Peyer's patch (tissue), 4 donors: Measurements from ENCODE around the gene LENG1. TPM values are rescaled to one million over a fixed set of nuclear protein-coding genes. Genes with fewer than 3 reads are reported as not detected.
A peak's percentile ranks its signal among the peaks of the same experiment; 100 is the strongest.
"Not testable (repeated sequence)": the region's sequence is repeated elsewhere in the genome, so short reads cannot be mapped to it uniquely, and the experiment has no call there.

Experiments used
- DNase-seq, 3 donors: peaks; one replicate each; pipeline ENCODE4 v3.0.0-alpha.2; 2017 to 2019
- H3K27ac ChIP-seq, 4 donors: fragments of 200-600 bp; sonication (generic); one replicate each; pipeline ENCODE4 v1.5.1; 2016 to 2019
- H3K27me3 ChIP-seq, 2 donors: fragments of 200-600 bp; sonication (generic); one replicate each; pipeline ENCODE4 v1.5.1; 2019
- H3K36me3 ChIP-seq, 3 donors: fragments of 200-600 bp; sonication (generic); one replicate each; pipeline ENCODE4 v1.5.1; 2016 to 2019
- H3K4me1 ChIP-seq, 4 donors: fragments of 200-600 bp; sonication (generic); one replicate each; pipeline ENCODE4 v1.5.1; 2016 to 2019
- H3K4me3 ChIP-seq, 4 donors: fragments of 200-600 bp; sonication (generic); 1 replicate in 3 of 4; 2 replicates in 1 of 4; pipeline ENCODE4 v1.5.1; 2016 to 2019; ENCODE audit warnings: mild to moderate bottlenecking in 1 of 4
- H3K9me3 ChIP-seq, 4 donors: fragments of 200-600 bp; sonication (generic); one replicate each; pipeline ENCODE4 v1.5.1; 2016 to 2019; ENCODE audit warnings: mild to moderate bottlenecking in 1 of 4
- CTCF ChIP-seq, 6 experiments: fragments of 450-650 bp in 4 of 6; fragments of 200-600 bp in 2 of 6; sonication (generic) in 1 of 6; IDR thresholded peaks; one replicate each; pipeline ENCODE4 v1.5.1; 2017 to 2019; ENCODE audit warnings: antibody characterized with exemption in 6 of 6, mild to moderate bottlenecking in 3 of 6, moderate library complexity in 1 of 6
- POLR2A ChIP-seq, 2 donors: fragments of 450-650 bp; IDR thresholded peaks; one replicate each; pipeline ENCODE4 v1.5.1; 2017; ENCODE audit warnings: antibody characterized with exemption in 2 of 2, mild to moderate bottlenecking in 2 of 2, moderate library complexity in 2 of 2
- total RNA-seq, 4 donors: library from RNA; depleted of rRNA; stranded (reverse); fragments of >200 nt; gene quantifications; one replicate each; pipeline ENCODE4 v1.1.0, GENCODE V29; 2016

Gene LENG1
- 10 to 100 TPM in 2 of 4 donors, 1 to 10 TPM in 2; 2.9 to 28.9 (median 6.8) TPM for total RNA-seq

DNA sequence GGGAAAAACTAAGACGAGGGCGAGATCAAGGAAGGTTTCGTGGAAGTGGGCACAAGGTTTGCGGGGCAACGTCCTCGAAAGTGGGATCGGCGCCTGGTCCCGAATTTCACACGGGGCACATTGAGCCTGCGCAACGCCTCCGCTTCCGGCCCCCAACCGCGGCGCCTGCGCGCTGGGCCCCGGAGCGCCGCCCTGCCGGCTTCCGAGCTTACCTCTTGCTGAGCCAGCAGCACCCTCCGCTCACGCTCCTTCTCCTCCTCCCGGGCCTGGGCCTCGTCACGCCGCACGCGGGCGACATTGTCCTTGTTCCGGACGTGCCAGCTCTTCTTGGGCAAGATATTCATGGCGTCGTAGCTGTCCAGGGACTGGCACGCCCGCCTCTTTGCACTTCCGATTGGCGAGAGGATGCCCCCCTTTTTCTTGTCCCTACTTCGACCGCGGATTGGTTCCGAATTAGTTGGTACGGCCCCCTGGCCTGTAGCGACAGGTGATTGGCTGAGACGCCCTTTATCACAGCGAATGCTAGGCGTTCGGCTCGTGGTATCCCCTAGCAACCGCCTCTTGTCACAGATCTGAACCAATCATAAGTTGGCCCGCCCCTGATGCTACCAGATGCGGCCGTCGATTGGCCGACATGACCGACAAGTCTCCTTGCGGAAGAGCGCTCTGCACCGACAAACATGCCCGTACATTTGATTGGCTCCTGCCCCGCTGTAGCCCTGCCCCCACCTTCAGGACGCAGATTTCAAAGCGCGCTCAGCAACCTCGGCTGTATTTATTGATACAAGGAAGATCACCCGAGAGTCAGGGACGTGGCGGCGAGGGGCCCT is at the start of gene LENG1:
LENG1 (minus strand) TSS at position 370 of the 830 bp plus-strand sequence; CDS start at position 344, 26 bp downstream.
- Histone ChIP-seq H3K4me1 (peaks cover 5 to 52% (median 15%) of the 10 kb centered on the region in 4 donors), H3K36me3 (peaks cover 0 to 36% (median 0%) of the 10 kb centered on the region in 3 donors), H3K27me3 (no peaks in the 10 kb centered on the region), H3K27ac (peak within 1 kb of the TSS; percentile 92 to 99 (median 96)), H3K4me3 (peak within 1 kb of the TSS; percentile 63 to 96 (median 80)), H3K9me3 (no peaks in the 10 kb centered on the region)
- peak; percentile 97 to 100 (median 100) for DNase-seq
- TF ChIP-seq POLR2A (IDR thresholded peaks at IDR 0.05) (peak; percentile 57 to 72), CTCF (IDR thresholded peaks at IDR 0.05) (peak in 3 of 6 experiments; percentile 44 to 59 (median 47))

GRCh38 chr19:54208784-54209057 is 49.2 kb upstream of the LENG1 start:
- Histone ChIP-seq H3K36me3 (peaks cover 0 to 44% (median 0%) of the 10 kb centered on the region in 3 donors), H3K4me1 (peaks cover 10 to 63% (median 19%) of the 10 kb centered on the region in 4 donors), H3K27ac (peak overlapping the region; percentile 70 to 87 (median 76)), H3K27me3 (no peaks in the 10 kb centered on the region), H3K9me3 (no peaks in the 10 kb centered on the region), H3K4me3 (no peak overlapping the region)
- DNase-seq: no peak
- TF ChIP-seq POLR2A (IDR thresholded peaks at IDR 0.05) (no peak), CTCF (IDR thresholded peaks at IDR 0.05) (no peak)

DNA sequence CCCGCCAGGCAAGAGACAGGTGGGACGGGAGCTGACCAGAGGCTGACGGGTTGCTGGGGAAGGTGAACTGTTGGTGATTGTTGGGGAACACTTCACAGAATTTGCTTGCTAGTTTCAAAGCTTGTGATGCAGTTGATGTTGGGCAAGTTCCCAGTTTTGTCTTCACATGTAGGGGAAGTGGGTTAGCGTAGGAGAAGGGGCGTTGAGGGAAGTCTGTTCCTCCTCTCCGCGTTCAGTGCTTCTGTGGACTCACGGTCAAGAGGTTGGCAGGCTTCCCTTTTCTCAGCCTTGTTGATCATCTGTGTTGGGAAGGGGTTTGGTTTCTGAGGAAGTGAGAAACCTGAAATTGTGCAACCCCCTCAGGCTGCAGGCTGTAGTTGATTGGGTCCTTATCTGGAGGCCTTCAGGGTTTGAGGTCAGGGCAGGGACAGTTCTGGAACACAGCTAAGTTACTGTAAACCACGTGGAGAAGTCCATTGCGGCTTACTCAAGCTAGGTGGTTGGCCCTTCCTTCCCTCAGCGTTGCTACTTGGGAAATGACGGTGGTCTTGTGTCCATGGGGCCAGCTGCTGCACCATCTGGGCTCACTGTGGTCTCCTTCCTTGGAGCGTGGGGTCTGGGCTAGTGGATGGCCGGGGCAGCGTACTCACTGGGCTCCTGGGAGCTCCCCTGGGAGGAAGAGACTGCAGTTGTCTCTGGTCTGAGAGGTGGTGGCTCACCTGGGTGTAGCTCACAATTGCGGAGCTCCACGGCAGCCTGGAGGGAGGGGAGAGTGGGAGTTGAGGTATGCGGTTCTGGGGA is 48.7 kb upstream of the LENG1 start:
- Histone ChIP-seq H3K27me3 (no peaks in the 10 kb centered on the region), H3K4me1 (peaks cover 10 to 68% (median 22%) of the 10 kb centered on the region in 4 donors), H3K9me3 (no peaks in the 10 kb centered on the region), H3K36me3 (peaks cover 0 to 49% (median 0%) of the 10 kb centered on the region in 3 donors), H3K27ac (peak overlapping the region; percentile 70 to 87 (median 76)), H3K4me3 (no peak overlapping the region)
- peak in 2 of 3 donors; percentile 62 to 82 for DNase-seq
- TF ChIP-seq CTCF (IDR thresholded peaks at IDR 0.05): no peak
- TF ChIP-seq POLR2A (IDR thresholded peaks at IDR 0.05): no peak

GRCh38 chr19:54207676-54207982 is 48.1 kb upstream of the LENG1 start:
- Histone ChIP-seq H3K9me3 (no peaks in the 10 kb centered on the region), H3K27ac (peak overlapping the region; percentile 32 to 87 (median 70)), H3K27me3 (no peaks in the 10 kb centered on the region), H3K4me1 (peaks cover 10 to 73% (median 26%) of the 10 kb centered on the region in 4 donors), H3K36me3 (peaks cover 0 to 55% (median 0%) of the 10 kb centered on the region in 3 donors), H3K4me3 (no peak overlapping the region)
- TF ChIP-seq POLR2A (IDR thresholded peaks at IDR 0.05) (no peak), CTCF (IDR thresholded peaks at IDR 0.05) (no peak)
- no peak for DNase-seq

DNA sequence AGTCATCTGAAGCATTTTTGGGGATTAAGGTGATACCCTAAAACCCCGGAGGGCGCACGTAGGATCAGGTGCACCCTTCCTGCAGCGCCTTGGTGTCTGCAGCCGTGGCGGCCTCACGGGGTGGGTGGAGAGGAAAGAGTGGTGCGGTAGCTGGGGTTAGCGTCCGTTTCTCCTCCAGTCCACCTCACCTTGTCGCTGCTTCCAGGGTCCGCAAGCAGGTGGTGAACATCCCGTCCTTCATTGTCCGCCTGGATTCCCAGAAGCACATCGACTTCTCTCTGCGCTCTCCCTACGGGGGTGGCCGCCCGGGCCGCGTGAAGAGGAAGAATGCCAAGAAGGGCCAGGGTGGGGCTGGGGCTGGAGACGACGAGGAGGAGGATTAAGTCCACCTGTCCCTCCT is 47.7 kb upstream of the LENG1 start:
- not testable (repeated sequence) for DNase-seq, H3K9me3 ChIP-seq, H3K27me3 ChIP-seq
- Histone ChIP-seq H3K27ac (peak overlapping the region; percentile 32 to 87 (median 70)), H3K4me3 (peak overlapping the region in 1 of 4 donors; percentile 11), H3K36me3 (peaks cover 0 to 59% (median 0%) of the 10 kb centered on the region in 3 donors), H3K4me1 (peaks cover 10 to 78% (median 28%) of the 10 kb centered on the region in 4 donors)

GRCh38 chr19:54206831-54207177 is 47.3 kb upstream of the LENG1 start:
- Histone ChIP-seq H3K27ac (peak overlapping the region; percentile 32 to 87 (median 54)), H3K27me3 (no peaks in the 10 kb centered on the region), H3K36me3 (peaks cover 0 to 63% (median 0%) of the 10 kb centered on the region in 3 donors), H3K4me1 (peaks cover 10 to 82% (median 30%) of the 10 kb centered on the region in 4 donors), H3K9me3 (no peaks in the 10 kb centered on the region), H3K4me3 (peak overlapping the region in 1 of 4 donors; percentile 11)
- DNase-seq: no peak
- TF ChIP-seq CTCF (IDR thresholded peaks at IDR 0.05) (no peak), POLR2A (IDR thresholded peaks at IDR 0.05) (no peak)
